BLaER1 (cell line): Measurements from ENCODE around the gene TRPM1.

Experiments
- H3K27ac ChIP-seq: shearing (Covaris generic); formaldehyde crosslinking; 2 replicates; pipeline ENCODE4 v1.8.1; 2022
- H3K27me3 ChIP-seq: shearing (Covaris generic); formaldehyde crosslinking; 2 replicates; pipeline ENCODE4 v1.8.1; 2022
- H3K36me3 ChIP-seq: shearing (Covaris generic); formaldehyde crosslinking; 2 replicates; pipeline ENCODE4 v1.8.1; 2022
- H3K4me1 ChIP-seq: shearing (Covaris generic); formaldehyde crosslinking; 2 replicates; pipeline ENCODE4 v1.8.1; 2022
- H3K4me2 ChIP-seq: shearing (Covaris generic); formaldehyde crosslinking; 2 replicates; pipeline ENCODE4 v1.8.1; 2022
- H3K4me3 ChIP-seq: shearing (Covaris generic); formaldehyde crosslinking; 2 replicates; pipeline ENCODE4 v1.8.1; 2022
- H3K9ac ChIP-seq: shearing (Covaris generic); formaldehyde crosslinking; 2 replicates; pipeline ENCODE4 v1.8.1; 2022
- H3K9me3 ChIP-seq: shearing (Covaris generic); formaldehyde crosslinking; 2 replicates; pipeline ENCODE4 v1.8.1; 2022
- H4K20me1 ChIP-seq: shearing (Covaris generic); formaldehyde crosslinking; 2 replicates; pipeline ENCODE4 v1.8.1; 2022
- Cebpa-rat ChIP-seq: shearing (Covaris generic); IDR thresholded peaks from 2 replicates; pipeline ENCODE4 v1.8.1; 2022

TRPM1 gene

GRCh38 chr15:30969724-30970123, 131.8 kb downstream of the TRPM1 start:
- no peaks in the 10 kb centered on the region for H3K9me3 ChIP-seq

GRCh38 chr15:30963681-30964080, 137.8 kb downstream of the TRPM1 start:
- Histone ChIP-seq H3K27ac (no peak overlapping the region), H3K27me3 (no peaks in the 10 kb centered on the region), H3K9ac (no peak overlapping the region), H3K4me2 (no peak overlapping the region), H3K36me3 (peaks cover 64% of the 10 kb centered on the region), H3K9me3 (no peaks in the 10 kb centered on the region), H3K4me1 (peaks cover 6% of the 10 kb centered on the region; the same call in 1 of the 2 replicates), H3K4me3 (no peak overlapping the region), H4K20me1 (no peaks in the 10 kb centered on the region)
- TF ChIP-seq Cebpa-rat = no peak

More at GRCh38 chr15:30969724-30970123, 131.8 kb downstream of the TRPM1 start:
- Histone ChIP-seq H3K36me3 (peaks cover 71% of the 10 kb centered on the region), H3K4me3 (no peak overlapping the region), H3K4me2 (no peak overlapping the region), H4K20me1 (no peaks in the 10 kb centered on the region; the same call in 1 of the 2 replicates), H3K9ac (no peak overlapping the region), H3K4me1 (no peaks in the 10 kb centered on the region), H3K27ac (no peak overlapping the region), H3K27me3 (no peaks in the 10 kb centered on the region)
- no peak for TF ChIP-seq Cebpa-rat

GRCh38 chr15:30962659-30963058, 138.9 kb downstream of the TRPM1 start:
- Histone ChIP-seq H3K36me3 (peaks cover 75% of the 10 kb centered on the region), H4K20me1 (no peaks in the 10 kb centered on the region), H3K27me3 (no peaks in the 10 kb centered on the region), H3K4me2 (no peak overlapping the region), H3K4me3 (no peak overlapping the region), H3K9ac (no peak overlapping the region), H3K4me1 (peaks cover 6% of the 10 kb centered on the region; the same call in 1 of the 2 replicates), H3K9me3 (no peaks in the 10 kb centered on the region), H3K27ac (no peak overlapping the region)
- TF ChIP-seq Cebpa-rat = no peak

GRCh38 chr15:30962079-30962478, 139.4 kb downstream of the TRPM1 start:
- no peak overlapping the region for H3K4me3 ChIP-seq
- H3K9ac ChIP-seq = no peak overlapping the region
- no peak overlapping the region for H3K27ac ChIP-seq
- no peak overlapping the region for H3K4me2 ChIP-seq
- H3K36me3 ChIP-seq = peaks cover 80% of the 10 kb centered on the region
- no peaks in the 10 kb centered on the region for H3K27me3 ChIP-seq
- H3K4me1 ChIP-seq = peaks cover 6% of the 10 kb centered on the region; the same call in 1 of the 2 replicates
- no peaks in the 10 kb centered on the region for H4K20me1 ChIP-seq
- TF ChIP-seq Cebpa-rat = no peak
- H3K9me3 ChIP-seq = no peaks in the 10 kb centered on the region

- Histone ChIP-seq H3K9me3 (no peaks in the 10 kb centered on the region), H3K36me3 (peaks cover 95% of the 10 kb centered on the region), H3K4me3 (no peak overlapping the region), H3K4me2 (no peak overlapping the region), H3K27ac (no peak overlapping the region), H4K20me1 (no peaks in the 10 kb centered on the region), H3K27me3 (no peaks in the 10 kb centered on the region), H3K9ac (no peak overlapping the region), H3K4me1 (peaks cover 6% of the 10 kb centered on the region; the same call in 1 of the 2 replicates)
- no peak for TF ChIP-seq Cebpa-rat
These were observed 143.3 kb downstream of the TRPM1 start for GRCh38 chr15:30958219-30958618.

GRCh38 chr15:30956216-30957124, 145.1 kb downstream of the TRPM1 start:
- H3K4me1 ChIP-seq = no peaks in the 10 kb centered on the region
- no peaks in the 10 kb centered on the region for H3K9me3 ChIP-seq
- no peak overlapping the region for H3K27ac ChIP-seq
- peaks cover 97% of the 10 kb centered on the region for H3K36me3 ChIP-seq
- no peak for TF ChIP-seq Cebpa-rat
- H4K20me1 ChIP-seq = no peaks in the 10 kb centered on the region
- no peak overlapping the region for H3K4me3 ChIP-seq
- no peaks in the 10 kb centered on the region for H3K27me3 ChIP-seq
- no peak overlapping the region for H3K4me2 ChIP-seq
- no peak overlapping the region for H3K9ac ChIP-seq

GRCh38 chr15:30954674-30955073, 146.9 kb downstream of the TRPM1 start:
- peaks cover 9% of the 10 kb centered on the region for H3K9me3 ChIP-seq
- no peak for TF ChIP-seq Cebpa-rat
- no peak overlapping the region for H3K4me3 ChIP-seq
- H3K4me2 ChIP-seq = no peak overlapping the region
- no peaks in the 10 kb centered on the region for H3K27me3 ChIP-seq
- H3K4me1 ChIP-seq = no peaks in the 10 kb centered on the region
- peaks cover 98% of the 10 kb centered on the region for H3K36me3 ChIP-seq
- H4K20me1 ChIP-seq = no peaks in the 10 kb centered on the region
- H3K27ac ChIP-seq = no peak overlapping the region
- no peak overlapping the region for H3K9ac ChIP-seq

- Histone ChIP-seq H3K4me2 (no peak overlapping the region), H3K27ac (no peak overlapping the region), H3K27me3 (no peaks in the 10 kb centered on the region), H3K4me1 (no peaks in the 10 kb centered on the region), H3K9me3 (peaks cover 14% of the 10 kb centered on the region), H4K20me1 (no peaks in the 10 kb centered on the region), H3K4me3 (no peak overlapping the region), H3K36me3 (peaks cover 98% of the 10 kb centered on the region), H3K9ac (no peak overlapping the region)
- no peak for TF ChIP-seq Cebpa-rat
These were observed 147.7 kb downstream of the TRPM1 start for GRCh38 chr15:30953731-30954378.

- Histone ChIP-seq H4K20me1 (no peaks in the 10 kb centered on the region), H3K4me3 (no peak overlapping the region), H3K4me2 (no peak overlapping the region), H3K9ac (no peak overlapping the region), H3K27me3 (no peaks in the 10 kb centered on the region), H3K9me3 (peaks cover 14% of the 10 kb centered on the region), H3K4me1 (no peaks in the 10 kb centered on the region), H3K27ac (no peak overlapping the region), H3K36me3 (peaks cover 98% of the 10 kb centered on the region)
- no peak for TF ChIP-seq Cebpa-rat
These were observed 148.3 kb downstream of the TRPM1 start for GRCh38 chr15:30953183-30953582.
